Breast epithelium (tissue), 3 donors: ENCODE data around the gene SETD4.

Source experiments
- POLR2A ChIP-seq: fragments of 450-650 bp; IDR thresholded peaks from one replicate; pipeline ENCODE4 v1.6.1; 2016; ENCODE audit warnings: antibody characterized with exemption, mild to moderate bottlenecking, moderate library complexity
- POLR2AphosphoS5 ChIP-seq, 3 donors: sonication (generic); formaldehyde crosslinking; IDR thresholded peaks; one replicate each; pipeline ENCODE4 v1.6.1; 2017; ENCODE audit warnings: antibody characterized with exemption in 3 of 3
- TF ChIP-seq, protein P1 (sequence below), 3 donors: fragments of 450-650 bp; IDR thresholded peaks; one replicate each; pipeline ENCODE4 v1.5.1; 2016 to 2017; ENCODE audit warnings: antibody characterized with exemption in 3 of 3, mild to moderate bottlenecking in 3 of 3, moderate library complexity in 3 of 3

DNA sequence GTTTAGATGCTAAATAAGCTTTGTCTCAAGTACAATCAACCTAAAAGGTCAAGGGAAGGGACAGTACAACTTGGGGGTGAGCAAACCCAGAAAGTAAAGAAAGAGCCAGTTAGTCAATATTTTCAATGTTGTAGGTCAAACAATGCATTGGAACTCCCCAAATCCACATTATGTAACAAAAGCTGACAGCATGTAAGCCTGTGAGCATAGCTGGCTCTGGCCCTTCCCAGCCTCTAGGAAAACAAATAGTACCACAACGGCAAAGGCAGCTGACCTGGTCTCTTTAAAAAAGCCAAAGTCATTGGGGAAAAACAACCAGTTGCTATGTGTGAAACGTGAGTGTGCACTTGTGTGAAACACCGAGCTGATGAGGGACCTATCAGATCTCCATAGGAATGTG, 12.9 kb upstream of the SETD4 start:
- no peak for TF ChIP-seq POLR2A
- no peak for TF ChIP-seq POLR2AphosphoS5 (IDR thresholded peaks at IDR 0.05)
- TF ChIP-seq, protein P1, sequence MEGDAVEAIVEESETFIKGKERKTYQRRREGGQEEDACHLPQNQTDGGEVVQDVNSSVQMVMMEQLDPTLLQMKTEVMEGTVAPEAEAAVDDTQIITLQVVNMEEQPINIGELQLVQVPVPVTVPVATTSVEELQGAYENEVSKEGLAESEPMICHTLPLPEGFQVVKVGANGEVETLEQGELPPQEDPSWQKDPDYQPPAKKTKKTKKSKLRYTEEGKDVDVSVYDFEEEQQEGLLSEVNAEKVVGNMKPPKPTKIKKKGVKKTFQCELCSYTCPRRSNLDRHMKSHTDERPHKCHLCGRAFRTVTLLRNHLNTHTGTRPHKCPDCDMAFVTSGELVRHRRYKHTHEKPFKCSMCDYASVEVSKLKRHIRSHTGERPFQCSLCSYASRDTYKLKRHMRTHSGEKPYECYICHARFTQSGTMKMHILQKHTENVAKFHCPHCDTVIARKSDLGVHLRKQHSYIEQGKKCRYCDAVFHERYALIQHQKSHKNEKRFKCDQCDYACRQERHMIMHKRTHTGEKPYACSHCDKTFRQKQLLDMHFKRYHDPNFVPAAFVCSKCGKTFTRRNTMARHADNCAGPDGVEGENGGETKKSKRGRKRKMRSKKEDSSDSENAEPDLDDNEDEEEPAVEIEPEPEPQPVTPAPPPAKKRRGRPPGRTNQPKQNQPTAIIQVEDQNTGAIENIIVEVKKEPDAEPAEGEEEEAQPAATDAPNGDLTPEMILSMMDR (IDR thresholded peaks at IDR 0.05), result no peak
